Hepatocyte (in vitro differentiated cells): Measurements from ENCODE around the gene CXXC1.

ENCODE experiments used
- EZH2 ChIP-seq: fragments of 200-600 bp; sonication (generic); IDR thresholded peaks from 2 replicates; pipeline ENCODE4 v1.6.1; 2016; ENCODE audit warnings: antibody characterized with exemption, mild to moderate bottlenecking, borderline replicate concordance
- EZH2phosphoT487 ChIP-seq: fragments of 200-600 bp; sonication (generic); IDR thresholded peaks from one replicate; pipeline ENCODE4 v1.6.1; 2018; ENCODE audit warnings: antibody characterized with exemption, mild to moderate bottlenecking, low read depth, moderate library complexity; ENCODE audit not compliant: unreplicated experiment, severe bottlenecking
- TF ChIP-seq, protein P1 (sequence below): fragments of 200-600 bp; sonication (generic); IDR thresholded peaks from 2 replicates; pipeline ENCODE4 v1.5.1; 2016; ENCODE audit warnings: antibody characterized with exemption, mild to moderate bottlenecking; ENCODE audit not compliant: poor library complexity

DNA sequence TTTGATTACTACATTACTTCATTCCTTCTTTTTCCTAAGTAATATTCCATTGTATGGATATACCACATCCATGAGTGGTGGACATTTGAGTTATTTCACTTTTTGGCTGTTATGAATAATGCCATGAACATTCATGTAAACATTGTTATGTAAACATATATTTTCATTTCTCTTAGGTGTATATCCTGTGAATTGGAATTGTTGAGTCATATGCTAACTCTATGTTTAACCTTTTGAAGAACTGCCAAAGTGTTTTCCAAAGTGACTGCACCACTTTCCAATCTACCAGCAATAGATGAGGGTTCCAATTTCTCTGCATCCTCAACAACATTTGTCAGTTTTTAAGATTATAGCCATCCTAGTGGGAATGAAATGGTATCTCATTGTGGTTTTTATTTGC lies 42.7 kb upstream of the CXXC1 start:
- TF ChIP-seq, protein P1, sequence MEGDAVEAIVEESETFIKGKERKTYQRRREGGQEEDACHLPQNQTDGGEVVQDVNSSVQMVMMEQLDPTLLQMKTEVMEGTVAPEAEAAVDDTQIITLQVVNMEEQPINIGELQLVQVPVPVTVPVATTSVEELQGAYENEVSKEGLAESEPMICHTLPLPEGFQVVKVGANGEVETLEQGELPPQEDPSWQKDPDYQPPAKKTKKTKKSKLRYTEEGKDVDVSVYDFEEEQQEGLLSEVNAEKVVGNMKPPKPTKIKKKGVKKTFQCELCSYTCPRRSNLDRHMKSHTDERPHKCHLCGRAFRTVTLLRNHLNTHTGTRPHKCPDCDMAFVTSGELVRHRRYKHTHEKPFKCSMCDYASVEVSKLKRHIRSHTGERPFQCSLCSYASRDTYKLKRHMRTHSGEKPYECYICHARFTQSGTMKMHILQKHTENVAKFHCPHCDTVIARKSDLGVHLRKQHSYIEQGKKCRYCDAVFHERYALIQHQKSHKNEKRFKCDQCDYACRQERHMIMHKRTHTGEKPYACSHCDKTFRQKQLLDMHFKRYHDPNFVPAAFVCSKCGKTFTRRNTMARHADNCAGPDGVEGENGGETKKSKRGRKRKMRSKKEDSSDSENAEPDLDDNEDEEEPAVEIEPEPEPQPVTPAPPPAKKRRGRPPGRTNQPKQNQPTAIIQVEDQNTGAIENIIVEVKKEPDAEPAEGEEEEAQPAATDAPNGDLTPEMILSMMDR = no peak
- TF ChIP-seq EZH2phosphoT487 (no peak), EZH2 (no peak)
